SK-N-SH (cell line): ENCODE data around the gene ARHGAP26. TPM values are rescaled to one million over a fixed set of nuclear protein-coding genes. Genes with fewer than 3 reads are reported as not detected.

Experiments used
- CTCF ChIA-PET: fragments of 300-600, 350-600 bp; formaldehyde crosslinking; extraction: SDS; loops from one replicate; lab custom pipeline; 2021; lab: Yijun Ruan, JAX
- POLR2A ChIA-PET: fragments of 350-600 bp; sonication (Branson Sonifier 250); formaldehyde crosslinking; extraction: SDS; loops from one replicate; lab custom pipeline; 2020; ENCODE audit warnings: antibody characterized with exemption, inconsistent platforms; lab: Yijun Ruan, JAX
- DNase-seq: peaks from one replicate; pipeline ENCODE4 v3.0.0; 2012
- H2AFZ ChIP-seq: fragments of 200-600 bp; sonication (generic); 2 replicates; pipeline ENCODE4 v1.8.1; 2016; ENCODE audit warnings: antibody characterized with exemption, mild to moderate bottlenecking, low read depth
- H3F3A ChIP-seq: fragments of 200-600 bp; sonication (generic); replicated peaks from 2 replicates; pipeline ENCODE3; 2016; ENCODE audit warnings: antibody characterized with exemption, mild to moderate bottlenecking; ENCODE audit not compliant: insufficient read depth
- H3K27ac ChIP-seq, 2 experiments: fragments of 200-500 bp in 1 of 2; fragments of 200-600 bp in 1 of 2; sonication (Bioruptor generic) in 1 of 2; sonication (generic), shearing (Covaris generic) in 1 of 2; 2 replicates each; pipeline versions ENCODE4 v1.5.1 to v1.6.1; 2014 to 2016; ENCODE audit warnings: low read depth in 2 of 2, inconsistent platforms in 1 of 2, low read length in 1 of 2, mild to moderate bottlenecking in 1 of 2, mixed read lengths in 1 of 2
- H3K27me3 ChIP-seq: fragments of 200-600 bp; sonication (generic), shearing (Covaris generic); 2 replicates; pipeline ENCODE4 v1.6.1; 2016; ENCODE audit warnings: mixed run types; ENCODE audit not compliant: insufficient read depth
- H3K36me3 ChIP-seq, 2 experiments: fragments of 200-500 bp in 1 of 2; fragments of 200-600 bp in 1 of 2; sonication (Bioruptor generic) in 1 of 2; sonication (generic) in 1 of 2; replicated peaks in 1 of 2; 2 replicates each; pipeline versions ENCODE3 to v1.5.1; 2014 to 2016; ENCODE audit warnings: low read length in 1 of 2, mild to moderate bottlenecking in 1 of 2; ENCODE audit not compliant: insufficient read depth in 2 of 2, control insufficient read depth in 1 of 2
- H3K4me1 ChIP-seq, 2 experiments: fragments of 200-500 bp in 1 of 2; fragments of 200-600 bp in 1 of 2; sonication (Bioruptor generic) in 1 of 2; sonication (generic), shearing (Covaris generic) in 1 of 2; 2 replicates each; pipeline versions ENCODE4 v1.5.1 to v1.6.1; 2014 to 2016; ENCODE audit warnings: low read depth in 1 of 2, low read length in 1 of 2, mixed run types in 1 of 2; ENCODE audit not compliant: insufficient read depth in 2 of 2, control insufficient read depth in 1 of 2
- H3K4me2 ChIP-seq: fragments of 200-600 bp; sonication (generic), shearing (Covaris generic); 2 replicates; pipeline ENCODE4 v1.6.1; 2017; ENCODE audit warnings: mixed run types
- H3K4me3 ChIP-seq, 2 experiments: fragments of 200-500 bp in 1 of 2; fragments of 200-600 bp in 1 of 2; sonication (Bioruptor generic) in 1 of 2; sonication (generic), shearing (Covaris generic) in 1 of 2; 2 replicates each; pipeline versions ENCODE4 v1.5.1 to v1.8.1; 2014 to 2016; ENCODE audit warnings: low read depth in 2 of 2, inconsistent platforms in 1 of 2, low read length in 1 of 2, mild to moderate bottlenecking in 1 of 2, mixed read lengths in 1 of 2, moderate library complexity in 1 of 2
- H3K79me2 ChIP-seq: fragments of 200-600 bp; sonication (generic); 2 replicates; pipeline ENCODE4 v1.8.1; 2017; ENCODE audit warnings: mild to moderate bottlenecking; ENCODE audit not compliant: insufficient read depth
- H3K9ac ChIP-seq: fragments of 200-600 bp; sonication (generic); 2 replicates; pipeline ENCODE4 v1.6.1; 2017; ENCODE audit warnings: mixed run types
- H3K9me2 ChIP-seq: fragments of 200-600 bp; sonication (generic); 2 replicates; pipeline ENCODE4 v1.6.1; 2017; ENCODE audit warnings: mixed run types
- H3K9me3 ChIP-seq: fragments of 200-600 bp; sonication (generic); 2 replicates; pipeline ENCODE4 v1.6.1; 2017; ENCODE audit warnings: mixed run types, mild to moderate bottlenecking, moderate library complexity
- H4K20me1 ChIP-seq: fragments of 200-600 bp; sonication (generic); 2 replicates; pipeline ENCODE4 v1.6.1; 2017; ENCODE audit warnings: mild to moderate bottlenecking, mixed run types; ENCODE audit not compliant: insufficient read depth
- FOXJ3 ChIP-seq: sonication (generic); formaldehyde crosslinking; IDR thresholded peaks from 2 replicates; pipeline ENCODE4 v1.5.1; 2020; ENCODE audit warnings: mild to moderate bottlenecking, missing genetic modification reagents
- FOXM1 ChIP-seq: IDR thresholded peaks from 2 replicates; pipeline ENCODE4 v1.4.0; 2012; ENCODE audit warnings: low read depth, mild to moderate bottlenecking
- PBX3 ChIP-seq: IDR thresholded peaks from 2 replicates; pipeline ENCODE4; 2012
- RCOR1 ChIP-seq: fragments of 150-350 bp; IDR thresholded peaks from 2 replicates; pipeline ENCODE4 v1.6.1; 2017; ENCODE audit warnings: antibody characterized with exemption, low read length
- REST ChIP-seq: IDR thresholded peaks from 2 replicates; pipeline ENCODE4 v1.6.1; 2012; ENCODE audit warnings: mild to moderate bottlenecking, low read depth, low read length, moderate library complexity
- USF1 ChIP-seq: IDR thresholded peaks from 2 replicates; pipeline ENCODE4 v1.4.0; 2012; ENCODE audit warnings: low read depth, borderline replicate concordance
- ZBTB33 ChIP-seq: IDR thresholded peaks from 2 replicates; pipeline ENCODE4 v1.4.0; 2012; ENCODE audit warnings: low read depth, borderline replicate concordance
- WGBS: methylation state at CpG from one replicate; pipeline ENCODE4 v1.1.6; 2017; ENCODE audit warnings: low lambda C conversion rate; 5-methylcytosine and 5-hydroxymethylcytosine counted together
- polyA plus RNA-seq, 3 experiments: library from polyadenylated mRNA; depleted of rRNA; stranded (reverse); fragments of >200 nt; gene quantifications; 2 replicates each; pipeline ENCODE4 v1.2.3, GENCODE V29; 2012

Gene ARHGAP26
- polyA plus RNA-seq, 1 of the 3 experiments (the other 2 are of a cell fraction), result 6.1 TPM

GRCh38 chr5:142974409-142974808 lies 204.2 kb downstream of the ARHGAP26 start (continued):
- TF ChIP-seq ZBTB33, result no peak
- no peak for TF ChIP-seq PBX3

- H3F3A ChIP-seq, result peaks cover 28% of the 10 kb centered on the region
- H3K4me3 ChIP-seq, result no peak overlapping the region
- peaks cover 17 to 38% of the 10 kb centered on the region in 2 experiments for H3K4me1 ChIP-seq
- peak overlapping the region; percentile 90 to 91; a peak in 3 of 4 replicates for H3K27ac ChIP-seq
- H3K9ac ChIP-seq, result peak overlapping the region; percentile 34; the same call in 1 of the 2 replicates
- H4K20me1 ChIP-seq, result no peaks in the 10 kb centered on the region
- 0 out of 2 replicates have a peak overlapping the region, but pooled peaks have one; percentile 66 for H3K4me2 ChIP-seq
- H3K27me3 ChIP-seq, result no peaks in the 10 kb centered on the region
- H2AFZ ChIP-seq, result 0 out of 2 replicates have a peak overlapping the region, but pooled peaks have one; percentile 61
- TF ChIP-seq REST (no peak), RCOR1 (no peak), FOXJ3 (CRISPR knock-in tag) (no peak), FOXM1 (no peak), USF1 (no peak)
- TF ChIP-seq, all 33 proteins: peak for 0
- ChIA-PET CTCF (no interaction called here), POLR2A (no interaction called here)
- Histone ChIP-seq H3K9me3 (no peaks in the 10 kb centered on the region), H3K9me2 (no peaks in the 10 kb centered on the region), H3K79me2 (no peaks in the 10 kb centered on the region), H3K36me3 (no peaks in the 10 kb centered on the region)
- 92% methylated on average over 3 of the region's 3 CpGs for WGBS
- DNase-seq, result no peak
Observed at GRCh38 chr5:142976861-142977260, 206.7 kb downstream of the ARHGAP26 start.
